Activated CD4-positive, alpha-beta T cell treated with anti-CD3 and anti-CD28 coated beads for 48 hours (primary cell): ENCODE results near the gene PDZK1IP1.

Source experiments
- DNase-seq: peaks from one replicate; pipeline ENCODE4 v3.0.0-alpha.2; 2020

PDZK1IP1 gene

GRCh38 chr1:47189844-47190508, at the start of gene PDZK1IP1:
PDZK1IP1 (minus strand) TSS chr1:47190036; CDS start chr1:47189932, 104 bp downstream.
- DNase-seq, result no peak

- no peak for DNase-seq
These were observed 49.2 kb upstream of the PDZK1IP1 start for GRCh38 chr1:47238935-47239592.

GRCh38 chr1:47235806-47236205, 46.0 kb upstream of the PDZK1IP1 start:
- no peak for DNase-seq

GRCh38 chr1:47235241-47235681, 45.4 kb upstream of the PDZK1IP1 start:
- DNase-seq, result no peak

GRCh38 chr1:47233186-47233585, 43.4 kb upstream of the PDZK1IP1 start:
- DNase-seq, result no peak

- DNase-seq, result no peak
These were observed 42.5 kb upstream of the PDZK1IP1 start, which contains the start of gene TAL1 for GRCh38 chr1:47232187-47232874. TAL1 (minus strand) TSS chr1:47232225; CDS start chr1:47225888, 6,337 bp downstream.

GRCh38 chr1:47231301-47232186, 41.7 kb upstream of the PDZK1IP1 start:
- peak; percentile 22 for DNase-seq

GRCh38 chr1:47230692-47231300, 41.0 kb upstream of the PDZK1IP1 start:
- peak; percentile 35 for DNase-seq

- DNase-seq, result no peak
These were observed 40.3 kb upstream of the PDZK1IP1 start for GRCh38 chr1:47229886-47230691.

- no peak for DNase-seq
These were observed 39.4 kb upstream of the PDZK1IP1 start for GRCh38 chr1:47229031-47229885.

GRCh38 chr1:47228644-47229030, 38.8 kb upstream of the PDZK1IP1 start:
- DNase-seq, result no peak

GRCh38 chr1:47227341-47228232, 37.8 kb upstream of the PDZK1IP1 start:
- DNase-seq, result no peak

GRCh38 chr1:47226839-47227215, 37.0 kb upstream of the PDZK1IP1 start:
- no peak for DNase-seq

GRCh38 chr1:47226121-47226838, 36.4 kb upstream of the PDZK1IP1 start:
- no peak for DNase-seq

- no peak for DNase-seq
These were observed 35.7 kb upstream of the PDZK1IP1 start for GRCh38 chr1:47225430-47226100.

- no peak for DNase-seq
These were observed 35.0 kb upstream of the PDZK1IP1 start for GRCh38 chr1:47224676-47225399.

GRCh38 chr1:47223921-47224675, 34.3 kb upstream of the PDZK1IP1 start:
- DNase-seq, result no peak
